MCF 10A (cell line): ENCODE results near the gene GALNT8. TPM values are rescaled to one million over a fixed set of nuclear protein-coding genes. Genes with fewer than 3 reads are reported as not detected.

Experiments
- BruUV-seq: library from RNA; stranded (reverse); fragments of 400-500 nt; replicated peaks from 2 replicates; lab custom pipeline; 2021; lab: Mats Ljungman, UMichigan
- CTCF ChIA-PET: fragments of 300-600 bp; sonication (Branson Sonifier 250); formaldehyde crosslinking; extraction: SDS; loops from one replicate; lab custom pipeline; 2021; ENCODE audit warnings: antibody characterized with exemption, inconsistent platforms; lab: Yijun Ruan, JAX
- POLR2A ChIA-PET: fragments of 300-600, 350-650 bp; sonication (Branson Sonifier 250); formaldehyde crosslinking; extraction: SDS; loops from one replicate; lab custom pipeline; 2020; ENCODE audit warnings: antibody characterized with exemption, inconsistent platforms; lab: Yijun Ruan, JAX
- DNase-seq: peaks from one replicate; pipeline ENCODE4 v3.0.0-alpha.2; 2018; ENCODE audit not compliant: unreplicated experiment
- H3K27ac Mint-ChIP-seq: one replicate; pipeline ENCODE4 v1.8.0; 2022; ENCODE audit warnings: mild to moderate bottlenecking, low read depth, mixed read lengths; ENCODE audit not compliant: unreplicated experiment
- H3K27me3 Mint-ChIP-seq: one replicate; pipeline ENCODE4 v1.8.0; 2022; ENCODE audit warnings: mixed read lengths; ENCODE audit not compliant: insufficient read depth, unreplicated experiment
- H3K36me3 Mint-ChIP-seq: one replicate; pipeline ENCODE4 v1.8.0; 2022; ENCODE audit warnings: mild to moderate bottlenecking, moderate library complexity, mixed read lengths; ENCODE audit not compliant: insufficient read depth, unreplicated experiment
- H3K4me1 Mint-ChIP-seq: one replicate; pipeline ENCODE4 v1.8.0; 2022; ENCODE audit warnings: mixed read lengths; ENCODE audit not compliant: insufficient read depth, unreplicated experiment
- H3K4me3 Mint-ChIP-seq: one replicate; pipeline ENCODE4 v1.8.0; 2022; ENCODE audit warnings: mild to moderate bottlenecking, moderate library complexity, mixed read lengths; ENCODE audit not compliant: unreplicated experiment
- H3K9me3 Mint-ChIP-seq: one replicate; pipeline ENCODE4 v1.8.0; 2022; ENCODE audit warnings: mixed read lengths; ENCODE audit not compliant: unreplicated experiment
- CTCF ChIP-seq: fragments of 200-600 bp; IDR thresholded peaks from one replicate; pipeline ENCODE4 v1.8.0; 2022; ENCODE audit warnings: antibody characterized with exemption, mild to moderate bottlenecking; ENCODE audit not compliant: unreplicated experiment
- intact Hi-C: fragments of 100-400 bp; cut with micrococcal nuclease; formaldehyde crosslinking; loops from 2 replicates; pipeline ENCODE4 v1.14.1; 2022
- total RNA-seq: library from RNA; stranded (reverse); gene quantifications from 2 replicates; pipeline ENCODE4 v1.2.3, GENCODE V29; 2022

Gene GALNT8
- total RNA-seq, 1 experiment from 2014 or later, result not detected

GRCh38 chr12:4802841-4803240, 82.6 kb downstream of the GALNT8 start:
- H3K9me3 Mint-ChIP-seq, result no peaks in the 10 kb centered on the region
- no peaks in the 10 kb centered on the region for H3K4me1 Mint-ChIP-seq
- H3K27ac Mint-ChIP-seq, result no peak overlapping the region
- ChIA-PET POLR2A (no interaction called here), CTCF (no interaction called here)
- DNase-seq, result no peak
- H3K4me3 Mint-ChIP-seq, result no peak overlapping the region
- H3K27me3 Mint-ChIP-seq, result peaks cover 26% of the 10 kb centered on the region
- no TSS peak for BruUV-seq
- TF ChIP-seq CTCF, result no peak
- intact Hi-C loops, result no loop called here
- no peaks in the 10 kb centered on the region for H3K36me3 Mint-ChIP-seq

GRCh38 chr12:4806439-4807115, 86.4 kb downstream of the GALNT8 start:
- Mint-ChIP-seq H3K9me3 (peaks cover 9% of the 10 kb centered on the region), H3K4me1 (no peaks in the 10 kb centered on the region), H3K4me3 (no peak overlapping the region), H3K36me3 (no peaks in the 10 kb centered on the region), H3K27me3 (peaks cover 13% of the 10 kb centered on the region), H3K27ac (no peak overlapping the region)
- BruUV-seq, result no TSS peak
- intact Hi-C loops, result no loop called here
- no peak for TF ChIP-seq CTCF
- ChIA-PET CTCF (interaction anchor here (0.6 to 1.3 kb wide), 3 partner anchors 43 to 175 kb away, joined by 3 to 5 read pairs (median 3); no protein-coding TSS in a partner anchor), POLR2A (no interaction called here)
- no peak for DNase-seq

- H3K27me3 Mint-ChIP-seq, result peaks cover 13% of the 10 kb centered on the region
- no peak for TF ChIP-seq CTCF
- no TSS peak for BruUV-seq
- intact Hi-C loops, result no loop called here
- no peak for DNase-seq
- H3K4me1 Mint-ChIP-seq, result no peaks in the 10 kb centered on the region
- ChIA-PET CTCF (interaction anchor here (0.6 to 1.3 kb wide), 2 partner anchors 50 to 175 kb away, joined by 3 to 5 read pairs; no protein-coding TSS in a partner anchor), POLR2A (no interaction called here)
- H3K36me3 Mint-ChIP-seq, result no peaks in the 10 kb centered on the region
- H3K9me3 Mint-ChIP-seq, result peaks cover 13% of the 10 kb centered on the region
- no peak overlapping the region for H3K4me3 Mint-ChIP-seq
- no peak overlapping the region for H3K27ac Mint-ChIP-seq
Measured at GRCh38 chr12:4807116-4807783, 87.0 kb downstream of the GALNT8 start.

GRCh38 chr12:4807813-4808212, 87.6 kb downstream of the GALNT8 start:
- H3K4me3 Mint-ChIP-seq, result no peak overlapping the region

More at GRCh38 chr12:4807813-4808212, 87.6 kb downstream of the GALNT8 start:
- ChIA-PET CTCF (interaction anchor here (1.3 kb wide), 1 partner anchor 49 kb away, joined by 5 read pairs; no protein-coding TSS in a partner anchor), POLR2A (no interaction called here)
- intact Hi-C loops, result no loop called here
- Mint-ChIP-seq H3K9me3 (peaks cover 13% of the 10 kb centered on the region), H3K27ac (no peak overlapping the region), H3K27me3 (peaks cover 13% of the 10 kb centered on the region), H3K4me1 (no peaks in the 10 kb centered on the region), H3K36me3 (no peaks in the 10 kb centered on the region)
- no peak for DNase-seq
- TF ChIP-seq CTCF, result no peak
- no TSS peak for BruUV-seq
